ENCODE results near the gene NIPAL4.

DNA sequence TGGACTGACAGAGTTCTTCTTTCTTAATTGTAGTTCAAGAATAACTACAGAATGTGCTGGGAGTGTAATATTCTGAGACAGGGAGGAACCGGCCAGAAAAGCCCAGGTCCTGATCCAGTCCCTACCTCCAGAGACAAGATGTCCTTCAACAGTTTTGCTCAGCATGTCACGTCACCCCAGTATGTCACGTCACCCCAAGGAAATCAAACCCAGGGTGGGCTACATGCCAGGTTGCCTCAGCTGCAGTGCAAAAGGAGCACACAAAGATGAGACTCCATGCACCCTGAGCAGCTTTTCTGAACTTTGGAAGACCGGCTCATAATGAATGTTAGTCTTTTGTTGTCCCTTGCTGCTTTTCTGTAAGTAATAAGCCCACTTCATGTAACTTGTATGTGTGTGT lies 25.9 kb upstream of the NIPAL4 start:
- TF ChIP-seq CTCF (IDR thresholded peaks at IDR 0.05; ENCODE audit: low read depth, low read length, poor library complexity, severe bottlenecking): no peak
- no peak for TF ChIP-seq EZH2phosphoT487 (IDR thresholded peaks at IDR 0.05; ENCODE audit: borderline replicate concordance, low read length)

Data from DOHH2 (cell line).